ENCODE data around the gene GRHPR. TPM values are rescaled to one million over a fixed set of nuclear protein-coding genes. Genes with fewer than 3 reads are reported as not detected.

Gene GRHPR
- total and polyA plus RNA-seq, 10 of the 15 experiments (the other 5 are each of a cell fraction or from before 2014, with no cell fraction given) = 52.4 to 194 (median 126) TPM

DNA sequence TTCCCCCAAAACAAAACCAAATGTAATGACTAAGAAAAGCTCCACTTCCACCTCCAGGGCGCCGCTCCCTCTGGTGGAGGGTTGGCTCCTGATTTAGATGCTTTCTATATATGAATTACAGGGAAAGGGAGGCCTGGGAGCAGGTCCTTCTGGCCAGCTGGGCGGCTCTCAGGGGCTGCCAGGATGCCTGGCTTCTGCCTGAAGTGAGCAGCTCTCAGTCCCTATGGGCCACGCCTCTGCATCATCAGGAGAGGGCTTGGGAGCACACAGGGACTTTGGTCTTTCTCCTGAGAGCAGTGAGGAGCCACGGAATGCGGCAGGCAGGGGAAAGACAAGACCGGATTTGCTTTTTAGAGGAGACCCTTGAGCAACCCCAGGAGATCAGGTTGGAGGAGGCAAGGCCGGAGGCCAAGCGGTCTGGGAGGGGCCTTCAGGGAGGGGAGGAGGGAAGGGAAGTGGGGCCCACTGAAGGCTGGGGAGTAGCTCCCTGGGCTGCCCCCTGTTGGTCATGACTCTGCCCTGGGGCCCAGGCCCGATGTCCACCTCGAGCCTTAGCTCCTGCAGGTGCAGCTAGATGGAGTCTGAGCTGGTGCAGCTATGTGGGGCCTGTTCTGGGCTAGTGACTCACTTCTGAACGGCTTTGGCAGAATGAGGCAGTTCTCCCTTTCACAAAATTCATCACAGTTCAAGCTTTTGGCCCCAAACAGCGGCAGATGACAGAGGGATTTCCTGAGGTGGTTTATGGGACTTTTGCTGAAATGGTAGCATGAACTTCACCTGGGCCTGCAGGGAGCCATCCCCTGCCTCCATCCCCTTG, 11.3 kb upstream of the GRHPR start (continued):
- TF ChIP-seq, protein P1, sequence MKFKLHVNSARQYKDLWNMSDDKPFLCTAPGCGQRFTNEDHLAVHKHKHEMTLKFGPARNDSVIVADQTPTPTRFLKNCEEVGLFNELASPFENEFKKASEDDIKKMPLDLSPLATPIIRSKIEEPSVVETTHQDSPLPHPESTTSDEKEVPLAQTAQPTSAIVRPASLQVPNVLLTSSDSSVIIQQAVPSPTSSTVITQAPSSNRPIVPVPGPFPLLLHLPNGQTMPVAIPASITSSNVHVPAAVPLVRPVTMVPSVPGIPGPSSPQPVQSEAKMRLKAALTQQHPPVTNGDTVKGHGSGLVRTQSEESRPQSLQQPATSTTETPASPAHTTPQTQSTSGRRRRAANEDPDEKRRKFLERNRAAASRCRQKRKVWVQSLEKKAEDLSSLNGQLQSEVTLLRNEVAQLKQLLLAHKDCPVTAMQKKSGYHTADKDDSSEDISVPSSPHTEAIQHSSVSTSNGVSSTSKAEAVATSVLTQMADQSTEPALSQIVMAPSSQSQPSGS (IDR thresholded peaks at IDR 0.05; ENCODE audit: low read length) = no peak
- TF ChIP-seq KLF5 (IDR thresholded peaks at IDR 0.05; ENCODE audit: partially characterized antibody) = no peak
- TF ChIP-seq, protein P2, sequence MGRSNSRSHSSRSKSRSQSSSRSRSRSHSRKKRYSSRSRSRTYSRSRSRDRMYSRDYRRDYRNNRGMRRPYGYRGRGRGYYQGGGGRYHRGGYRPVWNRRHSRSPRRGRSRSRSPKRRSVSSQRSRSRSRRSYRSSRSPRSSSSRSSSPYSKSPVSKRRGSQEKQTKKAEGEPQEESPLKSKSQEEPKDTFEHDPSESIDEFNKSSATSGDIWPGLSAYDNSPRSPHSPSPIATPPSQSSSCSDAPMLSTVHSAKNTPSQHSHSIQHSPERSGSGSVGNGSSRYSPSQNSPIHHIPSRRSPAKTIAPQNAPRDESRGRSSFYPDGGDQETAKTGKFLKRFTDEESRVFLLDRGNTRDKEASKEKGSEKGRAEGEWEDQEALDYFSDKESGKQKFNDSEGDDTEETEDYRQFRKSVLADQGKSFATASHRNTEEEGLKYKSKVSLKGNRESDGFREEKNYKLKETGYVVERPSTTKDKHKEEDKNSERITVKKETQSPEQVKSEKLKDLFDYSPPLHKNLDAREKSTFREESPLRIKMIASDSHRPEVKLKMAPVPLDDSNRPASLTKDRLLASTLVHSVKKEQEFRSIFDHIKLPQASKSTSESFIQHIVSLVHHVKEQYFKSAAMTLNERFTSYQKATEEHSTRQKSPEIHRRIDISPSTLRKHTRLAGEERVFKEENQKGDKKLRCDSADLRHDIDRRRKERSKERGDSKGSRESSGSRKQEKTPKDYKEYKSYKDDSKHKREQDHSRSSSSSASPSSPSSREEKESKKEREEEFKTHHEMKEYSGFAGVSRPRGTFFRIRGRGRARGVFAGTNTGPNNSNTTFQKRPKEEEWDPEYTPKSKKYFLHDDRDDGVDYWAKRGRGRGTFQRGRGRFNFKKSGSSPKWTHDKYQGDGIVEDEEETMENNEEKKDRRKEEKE (IDR thresholded peaks at IDR 0.05) = no peak
- peak; percentile 43; the same call in 1 of the 2 replicates for TF ChIP-seq RAD21 (IDR thresholded peaks at IDR 0.05; ENCODE audit: insufficient read depth, low read depth, low read length)
- no peak for TF ChIP-seq BRCA1 (IDR thresholded peaks at IDR 0.05; ENCODE audit: low read depth, low read length)
- TF ChIP-seq, protein P3, sequence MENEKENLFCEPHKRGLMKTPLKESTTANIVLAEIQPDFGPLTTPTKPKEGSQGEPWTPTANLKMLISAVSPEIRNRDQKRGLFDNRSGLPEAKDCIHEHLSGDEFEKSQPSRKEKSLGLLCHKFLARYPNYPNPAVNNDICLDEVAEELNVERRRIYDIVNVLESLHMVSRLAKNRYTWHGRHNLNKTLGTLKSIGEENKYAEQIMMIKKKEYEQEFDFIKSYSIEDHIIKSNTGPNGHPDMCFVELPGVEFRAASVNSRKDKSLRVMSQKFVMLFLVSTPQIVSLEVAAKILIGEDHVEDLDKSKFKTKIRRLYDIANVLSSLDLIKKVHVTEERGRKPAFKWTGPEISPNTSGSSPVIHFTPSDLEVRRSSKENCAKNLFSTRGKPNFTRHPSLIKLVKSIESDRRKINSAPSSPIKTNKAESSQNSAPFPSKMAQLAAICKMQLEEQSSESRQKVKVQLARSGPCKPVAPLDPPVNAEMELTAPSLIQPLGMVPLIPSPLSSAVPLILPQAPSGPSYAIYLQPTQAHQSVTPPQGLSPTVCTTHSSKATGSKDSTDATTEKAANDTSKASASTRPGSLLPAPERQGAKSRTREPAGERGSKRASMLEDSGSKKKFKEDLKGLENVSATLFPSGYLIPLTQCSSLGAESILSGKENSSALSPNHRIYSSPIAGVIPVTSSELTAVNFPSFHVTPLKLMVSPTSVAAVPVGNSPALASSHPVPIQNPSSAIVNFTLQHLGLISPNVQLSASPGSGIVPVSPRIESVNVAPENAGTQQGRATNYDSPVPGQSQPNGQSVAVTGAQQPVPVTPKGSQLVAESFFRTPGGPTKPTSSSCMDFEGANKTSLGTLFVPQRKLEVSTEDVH (IDR thresholded peaks at IDR 0.05; ENCODE audit: low read depth, partially characterized antibody) = no peak
- TF ChIP-seq, protein P4, sequence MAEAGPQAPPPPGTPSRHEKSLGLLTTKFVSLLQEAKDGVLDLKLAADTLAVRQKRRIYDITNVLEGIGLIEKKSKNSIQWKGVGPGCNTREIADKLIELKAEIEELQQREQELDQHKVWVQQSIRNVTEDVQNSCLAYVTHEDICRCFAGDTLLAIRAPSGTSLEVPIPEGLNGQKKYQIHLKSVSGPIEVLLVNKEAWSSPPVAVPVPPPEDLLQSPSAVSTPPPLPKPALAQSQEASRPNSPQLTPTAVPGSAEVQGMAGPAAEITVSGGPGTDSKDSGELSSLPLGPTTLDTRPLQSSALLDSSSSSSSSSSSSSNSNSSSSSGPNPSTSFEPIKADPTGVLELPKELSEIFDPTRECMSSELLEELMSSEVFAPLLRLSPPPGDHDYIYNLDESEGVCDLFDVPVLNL (IDR thresholded peaks at IDR 0.05; ENCODE audit: low read depth, low read length) = no peak
- TF ChIP-seq, protein P5, sequence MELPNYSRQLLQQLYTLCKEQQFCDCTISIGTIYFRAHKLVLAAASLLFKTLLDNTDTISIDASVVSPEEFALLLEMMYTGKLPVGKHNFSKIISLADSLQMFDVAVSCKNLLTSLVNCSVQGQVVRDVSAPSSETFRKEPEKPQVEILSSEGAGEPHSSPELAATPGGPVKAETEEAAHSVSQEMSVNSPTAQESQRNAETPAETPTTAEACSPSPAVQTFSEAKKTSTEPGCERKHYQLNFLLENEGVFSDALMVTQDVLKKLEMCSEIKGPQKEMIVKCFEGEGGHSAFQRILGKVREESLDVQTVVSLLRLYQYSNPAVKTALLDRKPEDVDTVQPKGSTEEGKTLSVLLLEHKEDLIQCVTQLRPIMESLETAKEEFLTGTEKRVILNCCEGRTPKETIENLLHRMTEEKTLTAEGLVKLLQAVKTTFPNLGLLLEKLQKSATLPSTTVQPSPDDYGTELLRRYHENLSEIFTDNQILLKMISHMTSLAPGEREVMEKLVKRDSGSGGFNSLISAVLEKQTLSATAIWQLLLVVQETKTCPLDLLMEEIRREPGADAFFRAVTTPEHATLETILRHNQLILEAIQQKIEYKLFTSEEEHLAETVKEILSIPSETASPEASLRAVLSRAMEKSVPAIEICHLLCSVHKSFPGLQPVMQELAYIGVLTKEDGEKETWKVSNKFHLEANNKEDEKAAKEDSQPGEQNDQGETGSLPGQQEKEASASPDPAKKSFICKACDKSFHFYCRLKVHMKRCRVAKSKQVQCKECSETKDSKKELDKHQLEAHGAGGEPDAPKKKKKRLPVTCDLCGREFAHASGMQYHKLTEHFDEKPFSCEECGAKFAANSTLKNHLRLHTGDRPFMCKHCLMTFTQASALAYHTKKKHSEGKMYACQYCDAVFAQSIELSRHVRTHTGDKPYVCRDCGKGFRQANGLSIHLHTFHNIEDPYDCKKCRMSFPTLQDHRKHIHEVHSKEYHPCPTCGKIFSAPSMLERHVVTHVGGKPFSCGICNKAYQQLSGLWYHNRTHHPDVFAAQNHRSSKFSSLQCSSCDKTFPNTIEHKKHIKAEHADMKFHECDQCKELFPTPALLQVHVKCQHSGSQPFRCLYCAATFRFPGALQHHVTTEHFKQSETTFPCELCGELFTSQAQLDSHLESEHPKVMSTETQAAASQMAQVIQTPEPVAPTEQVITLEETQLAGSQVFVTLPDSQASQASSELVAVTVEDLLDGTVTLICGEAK (IDR thresholded peaks at IDR 0.05; ENCODE audit: borderline replicate concordance) = no peak
- TF ChIP-seq, protein P6, sequence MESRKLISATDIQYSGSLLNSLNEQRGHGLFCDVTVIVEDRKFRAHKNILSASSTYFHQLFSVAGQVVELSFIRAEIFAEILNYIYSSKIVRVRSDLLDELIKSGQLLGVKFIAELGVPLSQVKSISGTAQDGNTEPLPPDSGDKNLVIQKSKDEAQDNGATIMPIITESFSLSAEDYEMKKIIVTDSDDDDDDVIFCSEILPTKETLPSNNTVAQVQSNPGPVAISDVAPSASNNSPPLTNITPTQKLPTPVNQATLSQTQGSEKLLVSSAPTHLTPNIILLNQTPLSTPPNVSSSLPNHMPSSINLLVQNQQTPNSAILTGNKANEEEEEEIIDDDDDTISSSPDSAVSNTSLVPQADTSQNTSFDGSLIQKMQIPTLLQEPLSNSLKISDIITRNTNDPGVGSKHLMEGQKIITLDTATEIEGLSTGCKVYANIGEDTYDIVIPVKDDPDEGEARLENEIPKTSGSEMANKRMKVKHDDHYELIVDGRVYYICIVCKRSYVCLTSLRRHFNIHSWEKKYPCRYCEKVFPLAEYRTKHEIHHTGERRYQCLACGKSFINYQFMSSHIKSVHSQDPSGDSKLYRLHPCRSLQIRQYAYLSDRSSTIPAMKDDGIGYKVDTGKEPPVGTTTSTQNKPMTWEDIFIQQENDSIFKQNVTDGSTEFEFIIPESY (IDR thresholded peaks at IDR 0.05) = no peak
- no peak for TF ChIP-seq CBX5 (IDR thresholded peaks at IDR 0.05; ENCODE audit: low read depth)
- no peak for TF ChIP-seq KAT2A (conservative IDR thresholded peaks at IDR 0.05; ENCODE audit: control insufficient read depth, low read depth, low read length)
- no peak for TF ChIP-seq RUNX3 (IDR thresholded peaks at IDR 0.05; ENCODE audit: low read length)
- TF ChIP-seq FOXM1 (IDR thresholded peaks at IDR 0.05; ENCODE audit: low read depth, low read length) = no peak

All from GM12878 (cell line).